GM12864 (cell line): ENCODE results near the gene RANBP10.

ENCODE experiments used
- DNase-seq: peaks from one replicate; pipeline ENCODE4 v3.0.0-alpha.2; 2011; ENCODE audit warnings: low read depth
- H3K4me3 ChIP-seq: 2 replicates; pipeline ENCODE4 v1.5.1; 2011; ENCODE audit warnings: mild to moderate bottlenecking, low read depth, low read length, control low read depth
- CTCF ChIP-seq: IDR thresholded peaks from 2 replicates; pipeline ENCODE4 v1.5.1; 2011; ENCODE audit warnings: low read depth, mild to moderate bottlenecking, moderate library complexity, low read length, control low read depth, inconsistent platforms; ENCODE audit errors: missing control alignments

The RANBP10 gene

GRCh38 chr16:67748834-67749233 is 57.5 kb downstream of the RANBP10 start:
- no peak for TF ChIP-seq CTCF
- DNase-seq = no peak
- H3K4me3 ChIP-seq = no peak overlapping the region

GRCh38 chr16:67746846-67747245 is 59.5 kb downstream of the RANBP10 start:
- H3K4me3 ChIP-seq = no peak overlapping the region
- DNase-seq = no peak
- TF ChIP-seq CTCF = no peak

- no peak overlapping the region for H3K4me3 ChIP-seq
- TF ChIP-seq CTCF = no peak
- no peak for DNase-seq
Measured at GRCh38 chr16:67741118-67741517, 65.2 kb downstream of the RANBP10 start.

GRCh38 chr16:67740391-67740790 is 66.0 kb downstream of the RANBP10 start:
- TF ChIP-seq CTCF = no peak
- DNase-seq = no peak

GRCh38 chr16:67736858-67737257 is 69.5 kb downstream of the RANBP10 start:
- TF ChIP-seq CTCF = no peak
- H3K4me3 ChIP-seq = no peak overlapping the region
- no peak for DNase-seq

More at GRCh38 chr16:67740391-67740790, 66.0 kb downstream of the RANBP10 start:
- no peak overlapping the region for H3K4me3 ChIP-seq

- no peak overlapping the region for H3K4me3 ChIP-seq
- no peak for DNase-seq
- no peak for TF ChIP-seq CTCF
Measured at GRCh38 chr16:67734731-67735201, 71.6 kb downstream of the RANBP10 start.

GRCh38 chr16:67733734-67734470 is 72.5 kb downstream of the RANBP10 start:
- DNase-seq = no peak

More at GRCh38 chr16:67733734-67734470, 72.5 kb downstream of the RANBP10 start:
- TF ChIP-seq CTCF = no peak
- no peak overlapping the region for H3K4me3 ChIP-seq
